Vagina (tissue), 2 donors: Measurements from ENCODE around the gene HSD17B2. TPM values are rescaled to one million over a fixed set of nuclear protein-coding genes. Genes with fewer than 3 reads are reported as not detected.

Source experiments
- DNase-seq, 2 donors: peaks; one replicate each; pipeline ENCODE4 v3.0.0-alpha.2; 2017; ENCODE audit errors: extremely low spot score in 2 of 2
- H3K27ac ChIP-seq: fragments of 200-600 bp; sonication (generic); one replicate; pipeline ENCODE4 v1.5.1; 2019
- H3K27me3 ChIP-seq: fragments of 200-600 bp; sonication (generic); one replicate; pipeline ENCODE4 v1.5.1; 2019
- H3K36me3 ChIP-seq, 2 donors: fragments of 200-600 bp; sonication (generic); one replicate each; pipeline ENCODE4 v1.5.1; 2017 to 2019
- H3K4me1 ChIP-seq: fragments of 200-600 bp; sonication (generic); one replicate; pipeline ENCODE4 v1.5.1; 2019
- H3K4me3 ChIP-seq, 2 donors: fragments of 200-600 bp; sonication (generic); 1 replicate in 1 of 2; 2 replicates in 1 of 2; pipeline ENCODE4 v1.5.1; 2016 to 2019
- H3K9me3 ChIP-seq: fragments of 200-600 bp; sonication (generic); one replicate; pipeline ENCODE4 v1.5.1; 2019
- CTCF ChIP-seq, 3 experiments: fragments of 450-650 bp in 2 of 3; fragments of 200-600 bp in 1 of 3; sonication (generic) in 1 of 3; IDR thresholded peaks; one replicate each; pipeline ENCODE4 v1.5.1; 2017 to 2019; ENCODE audit warnings: antibody characterized with exemption in 3 of 3, mild to moderate bottlenecking in 2 of 3, moderate library complexity in 2 of 3
- POLR2A ChIP-seq, 2 donors: fragments of 450-650 bp; IDR thresholded peaks; one replicate each; pipeline ENCODE4 v1.6.1; 2017; ENCODE audit warnings: antibody characterized with exemption in 2 of 2, mild to moderate bottlenecking in 2 of 2, moderate library complexity in 2 of 2
- POLR2AphosphoS5 ChIP-seq, 2 donors: sonication (generic); formaldehyde crosslinking; IDR thresholded peaks; one replicate each; pipeline ENCODE4 v1.9.0; 2017; ENCODE audit warnings: antibody characterized with exemption in 2 of 2, mild to moderate bottlenecking in 2 of 2, low read depth in 1 of 2; ENCODE audit not compliant: insufficient read depth in 1 of 2
- intact Hi-C: fragments of 100-400 bp; cut with DNase I; formaldehyde crosslinking; loops from one replicate; pipeline ENCODE4 v1.15.1; 2023
- total RNA-seq: library from RNA; depleted of rRNA; stranded (reverse); fragments of >200 nt; gene quantifications from one replicate; pipeline ENCODE4 v1.2.3, GENCODE V29; 2016

Gene HSD17B2
- total RNA-seq, 1 donor from 2014 or later: 2.9 TPM

DNA sequence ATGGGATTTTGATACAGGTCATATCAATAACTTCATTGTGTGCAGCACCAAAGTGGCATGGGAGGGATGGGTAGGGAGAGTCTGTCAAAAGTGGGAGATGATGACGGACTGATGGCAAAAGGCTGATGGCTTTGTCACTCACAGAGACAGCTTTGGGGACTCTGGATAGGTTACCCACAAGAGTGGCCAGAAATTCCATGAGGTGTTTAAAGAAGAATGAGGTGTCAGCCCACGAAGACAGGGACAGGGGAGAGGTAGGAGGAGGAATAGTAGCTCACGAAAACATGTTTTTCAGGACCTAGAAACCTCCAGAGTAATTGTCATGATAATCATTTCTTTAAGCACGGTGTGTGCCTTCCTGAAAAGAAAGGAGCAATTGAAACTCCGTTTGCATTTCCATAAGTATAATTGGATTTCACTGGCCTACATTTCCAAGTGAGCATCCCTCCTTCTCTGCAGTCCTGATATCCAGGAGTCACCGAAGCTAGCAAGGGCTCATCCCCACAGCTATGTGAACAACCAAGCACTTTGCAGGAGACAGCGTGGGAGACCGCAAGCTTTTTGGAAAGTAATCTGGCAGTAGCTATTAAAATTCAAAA, 60.0 kb downstream of the HSD17B2 start:
- H3K9me3 ChIP-seq: no peaks in the 10 kb centered on the region
- H3K36me3 ChIP-seq: no peaks in the 10 kb centered on the region
- H3K27ac ChIP-seq: no peak overlapping the region
- H3K27me3 ChIP-seq: no peaks in the 10 kb centered on the region
- no peak for TF ChIP-seq POLR2AphosphoS5 (IDR thresholded peaks at IDR 0.05; ENCODE audit: insufficient read depth in 1 of 2, low read depth in 1 of 2)
- TF ChIP-seq POLR2A (IDR thresholded peaks at IDR 0.05): no peak
- no peak for TF ChIP-seq CTCF (IDR thresholded peaks at IDR 0.05)
- H3K4me1 ChIP-seq: no peaks in the 10 kb centered on the region
- peak in 1 of 2 donors; percentile 64 for DNase-seq
- intact Hi-C loops: no loop called here
- no peak overlapping the region for H3K4me3 ChIP-seq

DNA sequence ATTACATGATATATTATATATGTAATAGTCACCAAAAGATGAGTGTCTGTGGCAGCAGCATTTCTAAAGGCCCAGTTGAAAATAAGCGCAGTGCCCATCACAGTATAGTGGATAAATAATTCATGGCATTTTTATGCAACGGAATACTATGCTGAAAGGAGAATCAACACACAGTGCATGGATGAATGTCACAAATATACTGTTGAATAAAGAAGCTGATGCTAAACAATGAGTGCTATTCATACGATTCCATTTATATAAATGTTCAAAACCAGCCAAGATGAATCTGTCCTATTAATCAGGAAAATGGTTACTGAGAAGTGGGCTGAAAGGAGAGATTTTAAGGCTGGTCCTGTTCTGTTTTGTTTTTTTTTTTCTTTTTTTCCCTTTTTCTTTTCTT, 61.6 kb downstream of the HSD17B2 start:
- no peaks in the 10 kb centered on the region for H3K4me1 ChIP-seq
- H3K9me3 ChIP-seq: no peaks in the 10 kb centered on the region
- no peaks in the 10 kb centered on the region for H3K36me3 ChIP-seq
- TF ChIP-seq POLR2AphosphoS5 (IDR thresholded peaks at IDR 0.05; ENCODE audit: insufficient read depth in 1 of 2, low read depth in 1 of 2): no peak
- TF ChIP-seq POLR2A (IDR thresholded peaks at IDR 0.05): no peak
- TF ChIP-seq CTCF (IDR thresholded peaks at IDR 0.05): no peak
- H3K4me3 ChIP-seq: no peak overlapping the region
- no peaks in the 10 kb centered on the region for H3K27me3 ChIP-seq
- H3K27ac ChIP-seq: no peak overlapping the region
- no peak for DNase-seq
- intact Hi-C loops: no loop called here

DNA sequence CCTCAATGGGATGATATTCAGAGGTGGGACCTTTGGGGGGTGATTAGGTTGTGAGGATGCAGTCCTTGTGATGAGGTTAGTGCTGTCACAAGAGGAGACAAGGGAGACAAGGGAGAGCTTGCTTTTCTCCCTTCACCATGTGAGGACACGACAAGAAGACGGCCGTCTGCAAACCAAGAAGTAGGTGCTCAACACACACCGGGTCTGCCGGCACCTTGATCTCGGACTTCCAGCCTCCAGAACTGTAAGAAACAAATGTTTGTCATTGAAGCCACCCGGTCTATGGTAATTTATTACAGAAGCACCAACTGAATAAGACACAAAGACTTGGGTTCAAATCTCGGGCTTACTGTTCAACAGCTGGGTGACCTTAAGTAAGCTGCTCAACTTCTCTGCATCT, 70.1 kb downstream of the HSD17B2 start:
- intact Hi-C loops: no loop called here
- DNase-seq: peak in 1 of 2 donors; percentile 82
- H3K4me3 ChIP-seq: no peak overlapping the region
- no peaks in the 10 kb centered on the region for H3K9me3 ChIP-seq
- H3K27me3 ChIP-seq: no peaks in the 10 kb centered on the region
- no peak for TF ChIP-seq POLR2AphosphoS5 (IDR thresholded peaks at IDR 0.05; ENCODE audit: insufficient read depth in 1 of 2, low read depth in 1 of 2)
- TF ChIP-seq POLR2A (IDR thresholded peaks at IDR 0.05): no peak
- TF ChIP-seq CTCF (IDR thresholded peaks at IDR 0.05): no peak
- H3K36me3 ChIP-seq: no peaks in the 10 kb centered on the region
- H3K4me1 ChIP-seq: no peaks in the 10 kb centered on the region
- H3K27ac ChIP-seq: no peak overlapping the region

GRCh38 chr16:82108100-82108499, 73.0 kb downstream of the HSD17B2 start:
- no peaks in the 10 kb centered on the region for H3K4me1 ChIP-seq
- no peak for DNase-seq

More at GRCh38 chr16:82108100-82108499, 73.0 kb downstream of the HSD17B2 start:
- H3K27me3 ChIP-seq: no peaks in the 10 kb centered on the region
- H3K36me3 ChIP-seq: no peaks in the 10 kb centered on the region
- intact Hi-C loops: no loop called here
- no peaks in the 10 kb centered on the region for H3K9me3 ChIP-seq
- TF ChIP-seq CTCF (IDR thresholded peaks at IDR 0.05): no peak
- TF ChIP-seq POLR2AphosphoS5 (IDR thresholded peaks at IDR 0.05; ENCODE audit: insufficient read depth in 1 of 2, low read depth in 1 of 2): no peak
- no peak for TF ChIP-seq POLR2A (IDR thresholded peaks at IDR 0.05)
- H3K4me3 ChIP-seq: no peak overlapping the region
- no peak overlapping the region for H3K27ac ChIP-seq
